SKM-1 treated with dmso at 0.1 percent for 144 hours (cell line): ENCODE data around the gene ATAD2B.

ENCODE experiments used
- DNase-seq: peaks from one replicate; lab custom pipeline; 2025; ENCODE audit not compliant: unreplicated experiment; lab: John Stamatoyannopoulos, UW

Gene ATAD2B

DNA sequence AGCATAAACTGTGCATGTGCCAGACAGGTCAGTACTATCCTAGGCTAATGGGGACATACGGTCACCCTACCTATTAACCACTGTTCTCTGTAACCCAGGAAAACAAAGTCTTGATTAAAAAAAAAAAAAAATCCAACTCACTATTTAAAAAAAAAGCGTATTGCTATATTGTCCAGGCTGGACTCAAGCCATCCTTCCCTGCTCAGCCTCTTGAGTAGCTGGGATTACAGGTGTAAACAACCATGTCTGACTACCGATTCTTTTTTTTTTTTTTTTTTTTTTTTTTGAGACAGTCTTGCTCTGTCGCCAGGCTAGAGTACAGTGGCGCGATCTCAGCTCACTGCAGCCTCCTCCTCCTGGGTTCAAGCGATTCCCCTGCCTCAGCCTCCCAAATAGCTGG lies 11.6 kb downstream of the ATAD2B start:
- no peak for DNase-seq

DNA sequence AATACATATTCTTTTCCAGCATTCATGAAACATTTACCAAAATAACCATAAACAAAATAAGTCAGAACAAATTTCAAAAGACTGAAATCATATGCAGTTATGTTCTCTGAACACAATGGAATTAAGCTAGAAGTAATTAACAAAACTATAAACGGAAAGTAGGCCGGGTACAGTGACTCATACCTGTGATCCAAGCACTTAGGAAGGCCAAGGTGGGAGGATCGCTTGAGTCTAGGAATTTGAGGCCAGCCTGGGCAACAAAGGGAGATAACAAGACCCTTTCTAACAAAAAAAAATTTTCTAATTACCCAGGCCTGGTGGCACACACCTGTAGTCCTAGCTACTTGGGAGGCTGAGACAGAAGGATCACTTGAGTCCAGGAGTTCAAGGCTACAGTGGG lies 14.9 kb downstream of the ATAD2B start:
- no peak for DNase-seq

DNA sequence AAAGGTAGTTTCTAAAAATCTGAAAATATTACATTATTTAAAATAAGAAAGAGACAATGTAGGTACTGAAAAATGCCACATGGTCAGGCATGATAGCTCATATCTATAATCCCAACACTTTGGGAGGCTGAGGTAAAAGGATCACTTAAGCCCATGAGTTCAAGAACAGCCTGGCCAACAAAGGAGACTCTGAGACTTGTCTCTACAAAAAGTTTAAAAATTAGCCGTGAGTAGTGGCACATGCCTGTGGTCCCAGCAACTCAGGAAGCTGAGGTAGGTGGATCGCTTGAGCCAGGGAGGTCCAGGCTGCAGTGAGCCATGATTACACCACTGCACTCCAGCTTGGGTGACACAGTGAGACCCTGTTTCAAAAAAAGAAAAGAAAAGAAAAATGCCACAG lies 21.8 kb downstream of the ATAD2B start:
- no peak for DNase-seq

DNA sequence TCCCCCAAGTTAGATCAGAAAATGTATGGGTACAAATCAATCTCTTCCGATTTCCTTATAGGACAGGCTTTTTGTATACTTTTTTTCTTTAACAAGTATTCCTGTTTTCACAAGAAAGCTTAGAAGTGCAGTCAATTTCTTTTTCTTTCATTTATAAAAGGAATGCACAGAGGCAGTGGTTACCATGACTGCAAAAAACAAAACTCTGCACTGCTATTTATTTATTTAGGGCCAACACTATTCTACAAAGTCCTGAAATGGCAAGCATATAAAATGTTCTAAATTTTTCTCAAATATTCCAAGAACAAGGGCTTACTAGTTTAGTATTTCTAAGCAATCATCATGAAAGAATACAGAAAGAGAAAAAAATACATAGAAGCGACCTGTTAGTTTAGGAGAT lies 22.2 kb downstream of the ATAD2B start:
- DNase-seq, result no peak

DNA sequence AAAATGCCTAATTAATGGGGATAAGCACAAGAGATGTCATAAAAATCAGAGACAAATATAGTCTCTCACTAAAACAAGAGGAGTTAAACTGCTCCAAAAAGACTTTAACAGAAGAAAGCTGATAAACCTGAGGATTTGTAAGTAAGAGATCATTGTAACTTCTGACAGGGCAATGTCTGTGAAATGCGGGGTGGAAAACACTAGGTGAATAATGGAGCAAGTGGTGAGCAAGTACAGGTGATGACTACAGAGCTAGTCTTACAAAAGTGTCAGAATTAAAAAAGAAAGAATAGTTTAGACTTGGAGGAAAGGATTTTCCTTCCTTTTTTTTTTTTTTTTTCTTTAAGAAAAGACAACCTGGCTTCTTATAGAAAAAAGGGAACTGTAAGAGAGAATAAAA lies 22.7 kb downstream of the ATAD2B start:
- DNase-seq, result no peak

DNA sequence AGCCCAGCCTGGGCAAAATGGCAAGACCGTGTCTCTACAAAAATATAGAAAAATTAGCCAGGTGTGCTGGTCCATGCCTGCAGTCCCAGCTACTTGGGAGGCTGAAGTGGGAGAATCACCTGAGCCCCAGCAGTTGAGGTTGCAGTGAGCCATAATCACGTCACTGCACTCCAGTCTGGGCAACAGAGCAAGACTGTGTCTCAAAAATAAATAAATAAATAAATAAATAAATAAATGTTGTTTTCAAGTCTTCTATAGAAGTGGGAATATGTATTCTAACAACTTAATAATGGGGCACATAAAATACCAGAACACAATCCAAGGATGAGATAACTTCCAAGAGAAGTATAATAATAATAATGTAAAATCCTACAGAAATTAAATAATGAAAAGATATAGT lies 23.9 kb downstream of the ATAD2B start:
- no peak for DNase-seq

DNA sequence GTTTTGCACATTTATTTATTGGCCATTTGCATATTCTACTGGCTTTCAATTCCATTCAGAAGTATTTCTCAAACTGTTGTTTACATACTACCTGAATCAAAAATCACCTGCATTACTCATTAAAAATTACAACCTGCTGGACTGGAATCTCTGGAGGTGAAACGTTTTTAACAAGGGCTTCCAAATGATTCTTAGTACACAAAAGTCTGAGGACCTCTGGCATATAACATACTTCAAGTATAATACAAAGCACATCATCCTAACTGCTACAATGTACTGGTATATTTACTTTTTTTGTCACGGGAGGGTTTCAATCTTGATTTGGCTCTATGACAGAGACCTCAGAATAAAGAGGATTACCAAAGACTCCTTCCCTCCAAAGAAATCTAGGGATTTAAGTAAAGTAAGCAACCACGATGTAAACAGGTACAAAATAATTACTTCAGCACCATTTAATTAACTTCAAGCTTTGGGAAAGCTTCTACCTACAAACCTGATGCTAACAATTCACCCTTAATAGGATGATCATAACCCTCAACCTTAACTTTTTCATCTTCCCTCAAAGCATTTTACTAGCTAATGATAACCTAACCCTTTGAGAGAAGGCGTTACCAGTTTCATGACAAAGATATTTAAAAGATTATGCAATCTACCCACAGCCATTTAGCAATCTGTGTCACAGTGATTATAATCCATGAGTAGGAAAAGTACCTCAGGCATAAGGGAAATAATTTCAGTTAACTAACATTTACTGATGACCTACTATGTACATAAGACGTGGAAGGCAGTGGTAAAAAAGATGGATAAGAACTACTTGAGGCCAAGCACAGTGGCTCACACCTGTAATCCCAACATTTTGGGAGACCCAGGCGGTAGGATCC lies 24.7 kb downstream of the ATAD2B start:
- DNase-seq, result peak; percentile 47

DNA sequence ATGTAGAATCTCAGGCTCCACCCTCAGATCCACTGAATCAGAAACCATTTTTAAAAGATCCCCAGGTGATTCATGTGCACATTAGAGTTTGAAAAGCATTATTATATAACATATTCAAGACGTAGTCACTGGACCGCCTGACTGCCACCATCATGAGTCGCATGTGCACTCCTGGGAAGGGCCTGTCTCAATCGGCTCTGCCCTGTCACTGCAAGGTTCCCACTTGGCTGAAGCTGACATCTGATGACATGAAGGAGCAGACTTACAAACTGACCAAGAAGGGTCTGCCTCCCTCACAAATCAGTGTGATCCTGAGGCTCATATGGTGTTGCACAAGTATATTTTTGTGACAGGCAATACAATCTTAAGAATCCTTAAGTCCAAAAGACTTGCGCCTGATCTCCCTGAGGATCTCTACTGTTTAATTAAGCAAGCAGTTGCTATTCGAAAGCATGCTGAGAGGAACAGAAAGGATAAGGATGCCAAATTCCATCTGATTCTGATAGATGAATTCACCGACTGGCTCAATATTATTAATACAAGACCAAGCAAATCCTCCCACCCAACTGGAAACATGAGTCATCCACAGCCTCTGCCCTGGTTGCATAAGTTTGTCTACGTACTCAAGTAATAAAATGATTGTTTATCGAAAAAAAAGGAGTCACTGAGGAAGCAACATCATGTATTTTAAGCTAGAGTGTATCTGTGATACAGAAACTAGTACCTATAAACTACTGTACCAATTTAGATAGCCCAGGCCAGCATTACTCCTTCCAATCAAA lies 26.2 kb downstream of the ATAD2B start:
- no peak for DNase-seq

DNA sequence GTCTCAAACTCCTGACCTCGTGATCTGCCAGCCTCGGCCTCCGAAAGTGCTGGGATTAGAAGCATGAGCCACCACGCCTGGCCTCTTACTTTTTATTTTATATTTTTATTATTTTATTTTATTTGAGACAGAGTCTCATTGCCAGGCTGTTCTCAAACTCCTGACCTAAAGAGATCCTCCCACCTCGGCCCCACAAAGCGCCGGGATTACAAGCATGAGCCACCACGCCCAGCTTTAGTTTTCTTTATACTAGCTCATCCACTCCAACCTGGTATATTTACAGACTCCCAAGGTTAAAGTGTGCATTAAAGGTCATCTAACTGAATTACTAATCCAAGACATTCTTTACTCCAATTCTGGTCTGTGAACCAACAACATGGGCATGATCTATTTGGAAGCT lies 26.8 kb downstream of the ATAD2B start:
- DNase-seq, result no peak

DNA sequence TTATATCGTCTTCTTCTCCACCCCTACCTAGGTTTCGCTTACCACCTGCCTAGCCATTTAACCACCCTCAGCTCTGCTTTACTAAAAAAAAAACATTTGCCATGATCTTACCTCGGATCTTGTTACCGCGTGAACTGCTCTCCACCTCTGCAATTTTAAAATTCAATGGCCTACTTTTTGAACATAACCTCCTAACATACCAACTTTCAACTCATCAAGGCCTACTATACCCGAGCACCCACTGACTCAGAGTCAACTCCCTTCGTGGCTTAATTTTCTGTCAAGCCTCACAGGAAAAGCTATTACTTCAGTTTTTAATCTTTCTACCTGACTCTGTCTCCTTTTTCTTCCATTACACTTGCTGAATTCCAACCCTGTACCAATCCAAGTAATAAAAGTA lies 55.7 kb downstream of the ATAD2B start:
- no peak for DNase-seq

DNA sequence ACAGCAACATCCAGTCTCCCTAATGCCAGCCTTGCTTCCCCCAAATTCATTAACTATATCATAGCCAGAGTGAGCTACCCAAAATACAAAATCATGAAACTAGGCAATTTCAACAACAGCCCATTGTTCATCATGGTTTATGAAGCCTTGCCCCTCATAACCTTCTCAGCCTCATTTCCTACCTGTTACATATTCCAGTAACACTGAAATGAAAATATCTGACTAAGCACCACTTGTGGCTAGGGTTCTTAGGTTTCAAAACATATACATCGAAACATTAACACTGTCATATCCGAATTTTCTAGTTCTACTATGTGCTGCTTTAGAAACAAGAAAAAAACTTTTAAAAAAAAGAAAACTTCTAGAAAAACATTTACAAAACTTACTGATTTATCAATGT lies 59.5 kb downstream of the ATAD2B start:
- DNase-seq, result no peak

DNA sequence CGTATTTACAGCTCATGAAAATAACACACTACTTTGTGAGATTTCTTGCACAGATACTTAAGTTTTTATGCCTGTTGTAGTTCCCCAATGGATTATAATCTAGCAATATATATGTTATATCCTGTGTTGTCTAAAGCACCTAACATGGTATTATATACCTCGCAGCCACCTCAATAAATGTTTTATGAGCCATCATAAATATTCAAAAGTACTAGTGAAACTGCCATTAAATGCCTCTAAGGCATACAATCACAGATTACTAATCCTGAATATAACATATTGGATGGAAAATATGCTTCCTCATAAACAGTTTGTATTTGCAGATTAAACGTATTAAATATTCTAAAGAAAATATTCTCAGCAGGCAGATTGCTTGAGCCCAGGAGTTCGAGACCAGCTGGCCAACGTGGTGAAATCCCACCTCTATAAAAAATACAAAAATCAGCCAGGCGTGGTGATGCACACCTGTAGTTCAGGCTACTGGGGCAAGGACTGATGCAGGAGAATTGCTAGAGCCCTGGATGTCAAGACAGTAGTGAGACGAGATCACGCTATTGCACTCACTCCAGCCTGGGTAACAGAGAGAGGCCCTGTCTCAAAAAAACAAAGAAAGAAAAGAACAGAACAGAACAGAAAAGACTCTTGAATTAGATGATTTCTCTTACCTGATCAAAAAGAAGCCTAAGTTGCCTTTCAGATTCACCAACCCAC lies 64.1 kb downstream of the ATAD2B start:
- no peak for DNase-seq

DNA sequence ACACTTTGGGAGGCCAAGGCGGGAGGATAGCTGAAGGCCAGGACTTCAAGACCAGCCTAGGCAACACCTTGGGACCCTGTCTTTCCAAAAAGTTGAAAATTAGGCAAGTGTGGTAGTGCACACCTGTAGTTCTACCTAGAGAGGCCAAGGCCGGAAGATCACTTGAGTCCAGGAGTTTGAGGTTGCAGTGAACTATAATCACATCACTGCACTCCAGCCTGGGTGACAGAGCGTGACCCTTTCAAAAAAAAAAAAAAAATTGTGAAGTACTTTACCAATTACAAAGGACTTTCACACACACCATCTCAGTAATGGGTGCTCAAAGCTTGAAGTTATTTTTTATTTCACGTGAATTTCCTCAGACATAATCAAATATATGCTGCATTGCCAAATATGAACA lies 65.0 kb downstream of the ATAD2B start:
- no peak for DNase-seq

DNA sequence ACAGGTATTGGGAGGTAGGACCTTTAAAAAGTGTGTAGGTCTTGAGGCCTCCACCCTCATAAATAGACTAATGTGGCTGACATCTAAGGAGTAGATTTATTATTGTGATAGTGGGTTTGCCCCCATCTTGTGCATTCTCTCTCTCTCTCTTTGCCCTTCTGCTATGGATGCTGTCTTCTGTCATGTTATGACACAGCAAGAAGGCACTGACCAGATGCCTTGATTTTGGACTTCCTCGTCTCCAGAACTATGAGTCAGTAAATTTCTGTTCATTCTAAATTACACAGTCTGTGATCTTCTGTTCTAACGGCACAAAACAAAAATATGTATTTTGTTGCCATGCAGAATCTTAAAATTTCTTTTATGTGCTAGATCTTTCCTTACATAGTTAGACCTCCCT lies 66.9 kb downstream of the ATAD2B start:
- no peak for DNase-seq

DNA sequence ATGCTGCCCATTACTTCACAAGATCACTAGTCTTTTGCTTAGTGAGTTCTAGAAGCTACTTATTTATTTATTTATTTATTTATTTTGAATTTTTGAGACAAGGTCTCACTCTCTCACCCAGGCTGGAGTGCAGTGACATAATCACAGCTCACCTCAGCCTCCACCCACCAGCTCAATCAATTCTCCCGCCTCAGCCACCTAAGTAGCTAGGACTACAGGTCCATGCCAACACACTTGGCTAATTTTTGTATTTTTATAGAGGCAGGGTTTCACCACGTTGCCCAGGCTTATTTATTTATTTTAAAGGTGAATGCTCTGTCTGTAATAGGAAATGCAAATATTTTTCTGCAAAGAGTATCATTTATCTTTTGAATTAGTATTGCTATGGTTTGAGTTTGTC lies 67.7 kb downstream of the ATAD2B start:
- DNase-seq, result no peak

DNA sequence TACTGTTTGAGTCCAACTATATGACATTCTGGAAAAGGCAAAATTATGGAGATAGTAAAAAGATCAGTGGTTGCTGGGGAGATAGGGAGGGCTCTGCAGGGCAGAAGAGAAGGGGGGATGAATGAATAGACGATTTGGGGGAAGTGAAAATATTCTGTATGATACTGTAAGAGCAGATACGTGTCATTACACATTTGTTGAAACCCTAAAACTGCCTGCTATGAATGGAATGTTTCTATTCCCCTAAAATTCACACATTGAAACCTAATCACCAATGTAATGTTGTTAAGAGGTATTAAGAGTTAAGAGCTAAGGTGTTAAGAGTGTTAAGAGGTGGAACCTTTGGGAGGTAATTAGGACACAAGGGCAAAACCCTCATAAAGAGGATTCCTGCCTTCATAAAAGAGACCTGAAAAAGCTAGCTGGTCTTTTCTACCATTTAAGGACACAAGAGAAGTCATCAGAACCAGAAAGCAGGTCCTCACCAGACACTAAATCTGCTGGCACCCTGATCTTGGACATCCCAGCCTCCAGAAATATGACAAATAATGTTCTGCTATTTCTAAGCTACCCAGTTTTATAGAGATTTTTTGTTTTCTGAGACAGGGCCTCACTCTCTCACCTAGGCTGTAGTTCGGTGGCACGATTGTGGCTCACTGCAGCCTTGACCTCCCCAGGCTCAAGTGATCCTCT lies 76.2 kb downstream of the ATAD2B start:
- no peak for DNase-seq

DNA sequence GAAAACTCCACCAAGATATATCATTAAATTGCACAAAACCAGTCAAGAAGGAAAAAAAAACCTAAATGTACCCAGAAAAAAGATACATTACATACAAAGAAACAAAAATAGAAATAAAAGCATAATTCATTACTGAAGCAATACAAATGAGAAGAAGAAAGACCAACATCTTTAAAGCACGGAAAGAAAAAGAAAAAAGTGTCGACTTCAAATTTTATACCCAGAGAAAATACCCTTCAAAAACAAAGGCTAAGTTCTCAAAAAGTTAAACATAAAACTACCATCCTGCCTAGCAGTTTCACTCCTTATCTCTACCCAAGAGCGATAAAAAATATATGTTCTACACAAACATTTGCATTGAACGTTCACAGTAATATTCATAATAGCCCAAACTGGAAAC lies 82.0 kb downstream of the ATAD2B start:
- no peak for DNase-seq

DNA sequence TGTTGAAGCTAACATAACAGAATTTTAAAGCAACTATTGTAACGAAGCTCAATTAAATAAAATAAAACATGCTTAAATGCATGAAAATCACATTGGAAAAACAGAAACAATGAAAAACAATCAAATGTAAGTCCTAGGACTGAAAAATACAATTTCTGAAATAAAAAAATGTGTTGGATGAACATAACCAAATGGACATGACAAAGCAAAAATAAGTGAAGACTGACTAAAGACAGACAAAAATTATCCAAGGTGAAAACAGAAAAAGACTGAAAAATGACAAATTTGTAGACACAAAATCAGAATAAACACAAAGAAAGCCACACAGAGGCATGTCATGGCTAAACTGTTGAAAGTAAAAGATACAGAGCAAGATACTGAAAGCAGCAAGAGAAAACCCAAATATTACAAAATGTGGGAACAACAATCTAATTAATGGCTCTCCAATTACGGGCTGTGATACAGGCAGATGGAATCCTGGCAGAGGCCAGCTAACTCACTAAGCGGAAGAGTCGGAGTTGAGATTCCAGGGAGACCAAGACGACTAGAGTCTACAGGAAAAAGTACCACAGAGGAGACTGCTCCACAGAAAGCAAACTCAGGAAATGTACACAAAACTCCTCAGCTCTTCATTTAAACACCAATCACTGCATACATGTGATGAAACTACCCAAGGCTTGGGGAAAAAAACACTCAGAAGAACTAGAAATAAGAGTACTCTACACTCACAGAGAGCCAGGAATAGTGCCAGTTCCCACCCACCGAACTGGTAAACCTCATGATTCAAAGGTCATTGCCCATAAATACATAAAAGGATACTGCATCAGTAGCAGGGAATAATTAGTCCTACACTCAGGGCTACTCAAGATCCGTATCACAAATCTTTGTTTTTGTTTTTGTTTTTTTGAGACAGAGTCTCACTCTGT lies 83.6 kb downstream of the ATAD2B start:
- DNase-seq, result no peak

DNA sequence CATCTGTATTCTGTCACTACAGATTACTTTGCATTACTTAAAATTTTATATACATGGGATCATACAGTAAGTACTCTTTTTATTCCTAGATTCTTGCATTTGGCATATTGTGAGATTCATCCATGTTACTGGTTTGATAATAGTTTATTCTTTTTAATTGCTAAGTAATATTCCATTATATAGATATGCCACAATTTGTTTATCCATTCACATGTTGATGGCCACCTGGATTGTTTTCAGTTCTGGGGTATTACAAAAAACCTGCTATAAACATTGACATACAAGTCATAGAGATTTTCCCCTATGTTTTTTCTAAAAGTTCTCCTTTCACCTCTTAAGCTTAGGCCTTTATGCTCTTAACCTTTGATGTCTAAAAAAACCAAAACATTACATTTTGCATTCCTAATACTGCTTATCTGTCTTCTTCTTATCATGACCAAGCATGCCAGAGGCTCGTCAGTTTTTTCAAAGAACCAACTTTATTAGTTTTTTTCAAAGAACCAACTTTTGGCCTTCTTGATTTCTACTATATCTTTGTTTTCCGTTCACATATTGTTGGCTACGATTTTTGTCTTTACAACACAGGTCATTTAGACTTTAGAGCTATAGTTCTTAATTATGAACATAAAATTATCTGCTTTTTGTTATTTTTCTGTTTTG lies 86.9 kb downstream of the ATAD2B start:
- no peak for DNase-seq

DNA sequence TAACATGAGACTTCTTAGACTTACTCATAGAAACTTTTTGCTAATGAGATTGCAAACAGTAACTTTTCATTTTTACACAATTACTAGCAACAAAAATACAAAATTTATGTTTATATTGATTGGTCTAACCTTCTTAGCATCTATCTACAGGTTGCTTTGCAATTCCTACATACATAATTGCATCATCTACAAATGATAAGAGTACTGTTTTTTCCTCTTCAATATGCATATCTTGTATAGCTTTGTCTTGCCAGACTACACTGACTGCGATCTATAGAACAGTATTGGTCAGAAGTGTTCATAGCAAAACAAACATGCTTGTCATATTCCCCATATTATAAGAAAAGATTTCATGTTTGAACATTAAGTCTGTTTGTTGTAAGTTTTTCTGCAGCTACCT lies 87.9 kb downstream of the ATAD2B start:
- DNase-seq, result no peak
